Inferior parietal cortex (tissue), 1 donor: ENCODE data around the gene NCOA7.
"Not testable (repeated sequence)": the region's sequence is repeated elsewhere in the genome, so short reads cannot be mapped to it uniquely, and the experiment has no call there.

Experiments used
- DNase-seq: peaks from one replicate; pipeline ENCODE4 v3.0.0-alpha.2; 2016; ENCODE audit errors: extremely low spot score

NCOA7 gene

DNA sequence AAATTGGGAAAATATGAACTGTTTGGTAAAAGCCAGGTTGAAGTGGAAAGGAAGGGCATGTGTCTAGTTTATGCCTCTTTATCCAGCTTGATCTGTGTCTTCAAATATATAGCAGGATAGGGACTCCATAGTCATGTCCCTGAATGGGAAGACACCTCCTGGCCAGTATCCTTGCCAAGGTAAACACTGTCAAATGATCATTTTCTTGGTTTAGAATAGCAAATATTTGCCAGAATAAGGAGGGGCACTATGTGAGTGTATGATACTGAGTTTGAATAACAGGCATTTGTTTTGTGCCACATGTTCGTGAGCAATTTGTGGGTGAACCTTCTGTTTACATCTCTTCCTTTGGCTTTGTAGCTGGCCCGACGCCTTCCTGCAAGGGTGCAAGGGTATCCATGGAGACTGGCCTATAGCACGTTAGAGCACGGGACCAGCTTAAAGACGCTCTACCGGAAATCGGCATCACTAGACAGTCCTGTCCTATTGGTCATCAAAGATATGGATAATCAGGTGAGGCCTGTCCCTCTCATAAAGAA lies 131.6 kb downstream of the NCOA7 start:
- no peak for DNase-seq

DNA sequence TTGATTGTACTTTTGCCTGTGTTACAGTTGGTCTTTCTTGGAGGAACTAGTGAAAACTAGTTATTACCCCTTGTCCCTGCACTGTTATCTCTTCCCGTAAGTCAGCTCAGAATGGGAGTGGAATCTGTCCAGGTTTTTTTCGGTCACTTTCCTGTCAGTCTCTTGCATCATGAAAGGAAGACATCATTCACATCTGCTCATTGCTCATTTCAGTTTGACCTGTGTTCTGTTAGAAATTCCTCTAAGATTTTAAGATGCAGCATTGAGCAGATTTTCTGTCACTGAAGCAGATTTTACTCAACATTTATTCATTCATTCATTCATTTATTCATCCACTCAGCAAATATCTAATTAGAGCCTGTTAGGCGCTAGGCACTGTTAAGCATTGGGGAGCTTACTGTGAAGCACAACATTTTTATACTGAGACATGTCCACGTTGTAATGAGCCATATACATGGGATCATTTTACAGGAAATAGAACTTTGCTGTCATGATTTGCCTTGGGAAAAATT lies 132.7 kb downstream of the NCOA7 start:
- DNase-seq, result no peak

DNA sequence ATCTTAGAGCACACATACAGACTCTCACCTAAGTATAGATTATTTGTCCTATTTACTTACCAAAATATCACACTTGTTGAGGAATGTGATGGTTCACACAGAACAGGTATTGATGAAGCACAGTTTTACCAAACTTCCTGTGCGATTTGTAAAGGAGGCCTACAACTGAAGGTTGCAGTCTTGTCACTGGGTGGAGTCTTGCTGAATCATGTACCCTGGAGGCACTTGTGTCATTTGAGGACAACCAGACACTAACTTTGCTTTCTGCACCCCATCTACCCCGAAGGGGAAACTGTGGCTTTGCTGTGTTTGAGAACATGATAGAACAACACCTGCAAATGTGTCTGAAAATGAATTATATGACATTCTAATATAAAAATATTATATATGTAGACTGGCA lies 133.4 kb downstream of the NCOA7 start:
- no peak for DNase-seq

DNA sequence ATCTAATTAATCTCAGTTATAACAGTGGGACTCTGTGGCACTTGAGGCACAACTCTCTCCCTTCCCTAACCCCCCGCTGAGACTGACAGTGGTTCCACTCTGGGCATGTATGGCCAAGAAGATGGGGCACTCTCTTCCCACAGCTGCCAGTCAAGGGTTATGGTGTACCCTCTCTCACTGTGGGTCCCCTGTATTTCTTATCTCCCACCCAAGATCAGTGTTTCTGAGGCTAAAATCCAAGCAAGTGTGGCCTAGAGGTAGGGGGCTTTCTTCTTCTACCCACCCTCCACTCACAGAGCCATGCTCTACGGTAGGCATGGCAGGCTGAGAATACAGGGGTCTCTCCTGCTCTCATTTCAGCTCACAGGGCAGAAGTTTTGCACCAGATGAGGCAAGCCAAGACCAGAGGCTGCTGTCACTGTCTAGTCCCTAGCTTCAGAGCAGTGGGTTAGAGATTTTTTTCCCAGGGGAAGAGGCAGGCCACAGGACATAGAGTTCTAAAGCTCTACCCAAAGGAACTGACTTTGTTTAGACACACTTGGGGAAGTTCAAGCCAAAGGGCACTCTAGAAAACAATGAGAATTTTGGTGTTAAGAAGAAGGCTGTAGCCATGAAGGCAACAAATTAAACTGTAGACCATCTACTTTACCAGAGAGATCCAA lies 134.1 kb downstream of the NCOA7 start:
- no peak for DNase-seq

DNA sequence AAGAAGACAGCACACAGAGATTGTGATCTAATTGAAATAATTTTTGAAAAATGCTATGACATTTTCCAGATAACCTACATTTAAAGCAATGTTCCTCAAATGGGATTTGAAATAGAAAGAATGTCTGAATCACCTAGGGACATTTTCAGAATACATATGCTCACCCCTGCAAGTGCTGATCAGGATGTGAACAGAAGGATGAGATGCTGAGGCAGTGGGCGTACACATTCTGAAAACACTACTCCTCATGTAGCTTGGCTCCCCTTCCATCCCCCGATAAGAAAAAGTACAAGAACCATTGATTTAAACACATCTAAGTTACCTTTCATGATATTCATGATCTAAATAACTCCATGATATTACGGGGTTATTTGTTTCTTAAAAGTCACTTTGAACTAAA lies 136.0 kb downstream of the NCOA7 start:
- DNase-seq, result no peak

DNA sequence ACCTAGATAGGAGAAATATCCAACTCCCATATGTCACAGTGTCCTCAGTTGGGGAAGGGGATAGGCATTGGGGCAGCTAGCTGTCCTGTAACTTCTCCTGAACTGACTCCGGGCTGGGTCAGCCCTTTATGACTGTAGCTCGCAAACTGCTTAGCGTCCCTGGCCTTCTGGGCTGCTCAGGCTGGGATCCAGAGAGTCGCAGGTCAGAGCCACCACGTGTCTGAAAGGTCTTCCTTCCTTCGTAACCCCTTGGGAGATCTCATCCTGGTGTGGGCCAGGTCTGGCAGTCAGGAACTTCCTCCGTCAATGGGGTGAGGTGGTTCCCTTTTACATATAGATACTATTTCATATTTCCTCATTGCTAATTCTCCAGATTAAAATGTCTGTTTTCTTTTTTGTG lies 137.0 kb downstream of the NCOA7 start:
- DNase-seq, result no peak

DNA sequence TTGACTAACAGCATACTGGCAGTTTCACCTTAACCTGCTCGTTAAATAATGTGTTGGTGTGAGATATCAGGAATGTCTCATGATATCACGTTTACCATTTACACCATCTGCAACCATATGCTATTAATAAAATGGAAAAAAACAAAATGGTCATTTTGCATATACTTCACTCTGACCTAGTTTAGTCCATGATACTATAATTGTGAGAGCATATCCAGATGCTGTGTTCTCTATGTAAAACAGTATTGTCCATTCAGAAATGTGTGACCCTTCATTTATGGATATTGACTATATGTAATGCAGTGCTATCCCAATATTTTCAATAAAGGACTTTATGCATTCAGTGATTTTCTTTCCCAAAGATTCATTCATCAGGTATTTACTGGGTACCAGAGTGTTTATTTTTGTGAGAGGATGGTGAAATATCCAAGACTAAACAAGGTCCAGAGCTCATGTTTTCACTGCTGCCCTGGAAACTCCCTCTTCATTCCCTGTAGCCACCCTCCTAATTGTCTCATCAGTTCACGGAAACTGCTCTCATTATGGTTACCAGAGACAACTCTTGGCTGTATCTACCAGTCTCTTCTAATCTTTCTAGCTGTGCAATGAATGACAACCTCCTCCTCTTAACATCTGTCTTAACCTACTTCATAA lies 140.1 kb downstream of the NCOA7 start:
- DNase-seq, result no peak

DNA sequence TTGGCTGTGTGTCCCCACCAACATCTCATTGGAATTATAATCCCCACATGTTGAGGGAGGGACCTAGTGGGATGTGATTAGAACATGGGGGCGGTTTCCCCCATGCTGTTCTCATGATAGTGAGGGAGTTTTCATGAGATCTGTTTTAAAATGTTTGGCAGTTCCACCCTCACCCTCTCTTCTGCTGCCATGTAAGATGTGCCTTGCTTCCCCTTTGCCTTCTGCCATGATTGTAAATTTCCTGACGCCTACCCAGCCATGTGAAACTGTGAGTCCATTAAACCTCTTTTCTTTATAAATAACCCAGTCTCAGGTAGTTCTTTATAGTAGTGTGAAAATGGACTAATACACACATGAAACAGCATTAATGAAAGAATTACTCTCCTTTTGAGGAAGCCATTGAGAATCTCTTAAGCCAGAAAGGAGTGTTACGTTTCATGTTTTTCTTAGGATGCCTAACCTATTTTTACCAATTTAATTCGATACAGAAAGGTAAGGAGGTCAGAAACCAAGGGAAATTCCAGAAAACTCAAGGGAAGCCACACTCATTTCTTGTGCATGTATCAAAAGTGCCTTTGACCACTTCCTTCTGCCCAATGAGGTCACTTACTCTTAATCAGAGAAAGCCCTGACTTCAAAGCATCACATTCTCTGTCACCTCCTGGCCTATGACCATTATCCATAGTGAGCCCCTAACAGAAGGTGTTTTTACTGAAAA lies 141.1 kb downstream of the NCOA7 start:
- DNase-seq, result no peak

DNA sequence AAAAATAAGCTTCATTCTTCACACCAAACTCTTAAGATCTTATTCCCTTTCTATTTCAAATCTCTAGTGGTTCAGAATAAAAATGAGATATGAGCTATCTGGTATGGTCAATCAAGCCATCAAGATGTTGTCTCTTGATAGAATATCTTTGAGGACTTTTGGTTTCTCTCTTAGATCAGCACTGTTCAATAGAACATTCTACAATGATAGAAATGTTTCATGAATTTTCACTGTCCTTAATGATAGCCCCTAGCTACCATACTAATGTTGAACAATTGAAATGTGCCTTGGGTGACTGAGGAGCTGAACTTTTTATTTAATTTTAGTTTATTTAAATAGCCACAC lies 141.7 kb downstream of the NCOA7 start:
- no peak for DNase-seq

DNA sequence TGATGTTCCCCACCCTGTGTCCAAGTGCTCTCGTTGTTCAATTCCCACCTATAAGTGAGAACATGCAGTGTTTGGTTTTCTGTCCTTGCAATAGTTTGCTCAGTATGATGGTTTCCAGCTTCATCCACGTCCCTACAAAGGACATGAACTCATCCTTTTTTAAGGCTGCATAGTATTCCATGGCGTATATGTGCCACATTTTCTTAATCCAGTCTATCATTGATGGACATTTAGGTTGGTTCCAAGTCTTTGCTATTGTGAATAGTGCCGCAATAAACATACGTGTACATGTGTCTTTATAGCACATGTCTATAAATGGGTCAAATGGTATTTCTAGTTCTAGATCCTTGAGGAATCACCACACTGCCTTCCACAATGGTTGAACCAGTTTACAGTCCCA lies 144.8 kb downstream of the NCOA7 start:
- DNase-seq, result not testable (repeated sequence)

DNA sequence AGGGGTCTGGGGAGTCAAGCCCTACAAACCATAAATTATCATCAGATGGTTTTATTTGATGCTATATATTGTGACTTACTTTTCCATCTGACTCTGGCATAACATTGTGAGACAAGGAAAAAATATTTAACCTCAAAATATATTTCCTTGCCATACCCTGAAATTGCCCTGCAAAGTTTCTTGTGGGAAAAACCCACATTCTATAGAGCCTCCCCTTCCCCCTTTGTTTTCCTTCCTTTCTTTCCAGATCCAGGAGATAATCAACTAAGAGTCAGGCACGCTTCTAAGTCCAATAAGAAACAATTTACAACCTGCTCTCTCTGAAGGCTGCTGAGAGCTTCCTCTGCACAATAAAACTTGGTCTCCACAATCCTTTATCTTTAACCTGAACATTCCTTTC lies 148.3 kb downstream of the NCOA7 start:
- no peak for DNase-seq

DNA sequence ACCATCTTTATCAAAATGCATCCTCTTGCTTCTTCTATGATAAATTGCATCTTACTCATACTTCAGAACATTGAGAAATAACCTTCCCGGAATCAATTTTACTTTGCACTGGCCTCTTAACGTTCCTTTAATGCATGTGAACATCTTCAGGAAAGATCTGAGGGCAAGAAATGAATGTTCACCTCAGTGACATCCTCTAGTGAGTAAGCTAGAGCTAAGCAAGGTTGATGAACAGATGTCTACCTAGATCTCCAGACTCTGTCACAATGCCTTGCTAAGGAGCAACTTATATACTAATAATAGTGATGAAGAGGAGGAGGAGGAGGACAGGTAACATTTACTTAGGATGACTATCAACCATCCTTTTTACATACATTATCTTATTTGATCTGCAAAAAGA lies 149.0 kb downstream of the NCOA7 start:
- no peak for DNase-seq

DNA sequence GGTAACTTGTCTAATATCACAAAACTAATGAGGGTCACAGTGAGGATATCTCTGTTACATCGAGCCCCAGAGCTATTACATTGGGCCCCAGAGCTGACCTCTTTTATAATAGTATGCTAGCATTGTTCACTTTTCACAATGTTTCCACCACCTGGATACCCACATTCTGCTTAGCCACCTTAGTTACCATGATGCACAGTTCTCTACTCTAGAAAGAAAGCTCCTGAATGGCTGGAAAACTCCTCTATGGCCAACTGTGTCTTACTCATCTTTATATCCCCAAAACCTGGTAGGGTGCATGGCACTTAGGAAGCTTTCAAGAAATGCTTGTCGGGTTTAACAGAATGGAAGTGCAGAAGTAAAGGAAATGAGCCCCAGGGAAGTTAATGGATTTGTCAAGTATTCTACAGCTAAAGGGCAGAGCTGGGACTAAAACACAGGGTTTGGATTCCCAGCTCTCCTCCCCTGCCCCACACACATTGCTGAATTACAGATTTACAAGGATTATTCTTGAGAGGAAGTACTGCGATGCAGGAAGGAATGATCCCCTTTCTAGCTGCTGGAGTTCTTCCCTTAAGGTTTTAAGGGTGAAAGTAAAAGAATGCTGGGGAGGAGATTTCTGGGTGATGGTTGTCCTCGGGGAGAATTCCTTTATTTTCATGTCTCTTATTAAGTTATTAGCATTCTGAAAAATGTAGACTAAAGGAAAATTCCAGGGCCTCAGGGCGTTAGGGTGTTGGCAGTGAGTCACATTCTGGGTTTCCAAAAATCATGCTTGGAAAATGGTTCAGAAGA lies 149.7 kb downstream of the NCOA7 start:
- DNase-seq, result no peak

DNA sequence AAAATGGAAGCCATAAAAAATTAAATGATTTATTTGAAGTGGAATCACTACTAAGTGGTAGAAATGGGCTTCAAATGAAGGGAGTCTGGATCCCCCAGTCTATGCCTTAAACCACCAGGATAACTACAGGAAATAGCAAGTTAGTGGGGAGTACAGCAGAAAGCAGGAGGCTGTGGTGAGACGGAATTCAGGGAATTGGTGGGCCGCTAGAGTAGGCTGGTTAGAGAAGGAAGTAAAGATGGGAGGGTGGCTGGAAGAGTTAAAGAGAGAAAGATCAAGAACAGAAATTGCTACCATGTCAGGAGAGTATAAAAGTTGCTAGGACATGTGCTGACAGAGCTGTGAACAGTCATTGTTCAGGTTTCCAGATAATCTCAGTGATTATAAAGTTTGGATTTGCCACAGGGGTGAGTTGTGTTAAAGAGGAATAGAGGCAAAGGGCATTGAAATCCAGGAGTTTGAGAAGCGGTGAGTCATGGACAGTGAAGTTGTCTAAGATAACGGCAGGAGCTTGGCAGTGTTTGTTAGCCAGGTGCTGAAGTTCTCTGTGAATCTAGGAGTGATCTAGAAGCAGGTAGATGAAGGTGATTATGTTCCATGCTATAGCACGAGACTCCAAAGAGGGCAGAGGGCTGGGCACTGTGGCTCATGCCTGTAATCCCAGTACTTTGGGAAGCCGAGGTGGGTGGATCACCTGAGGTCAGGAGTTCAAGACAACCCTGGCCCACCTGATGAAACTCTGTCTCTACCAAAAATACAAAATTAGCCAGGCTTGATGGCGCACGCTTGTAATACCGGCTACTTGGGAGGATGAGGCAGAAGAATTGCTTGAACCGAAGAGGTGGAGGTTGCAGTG lies 152.1 kb downstream of the NCOA7 start:
- no peak for DNase-seq

DNA sequence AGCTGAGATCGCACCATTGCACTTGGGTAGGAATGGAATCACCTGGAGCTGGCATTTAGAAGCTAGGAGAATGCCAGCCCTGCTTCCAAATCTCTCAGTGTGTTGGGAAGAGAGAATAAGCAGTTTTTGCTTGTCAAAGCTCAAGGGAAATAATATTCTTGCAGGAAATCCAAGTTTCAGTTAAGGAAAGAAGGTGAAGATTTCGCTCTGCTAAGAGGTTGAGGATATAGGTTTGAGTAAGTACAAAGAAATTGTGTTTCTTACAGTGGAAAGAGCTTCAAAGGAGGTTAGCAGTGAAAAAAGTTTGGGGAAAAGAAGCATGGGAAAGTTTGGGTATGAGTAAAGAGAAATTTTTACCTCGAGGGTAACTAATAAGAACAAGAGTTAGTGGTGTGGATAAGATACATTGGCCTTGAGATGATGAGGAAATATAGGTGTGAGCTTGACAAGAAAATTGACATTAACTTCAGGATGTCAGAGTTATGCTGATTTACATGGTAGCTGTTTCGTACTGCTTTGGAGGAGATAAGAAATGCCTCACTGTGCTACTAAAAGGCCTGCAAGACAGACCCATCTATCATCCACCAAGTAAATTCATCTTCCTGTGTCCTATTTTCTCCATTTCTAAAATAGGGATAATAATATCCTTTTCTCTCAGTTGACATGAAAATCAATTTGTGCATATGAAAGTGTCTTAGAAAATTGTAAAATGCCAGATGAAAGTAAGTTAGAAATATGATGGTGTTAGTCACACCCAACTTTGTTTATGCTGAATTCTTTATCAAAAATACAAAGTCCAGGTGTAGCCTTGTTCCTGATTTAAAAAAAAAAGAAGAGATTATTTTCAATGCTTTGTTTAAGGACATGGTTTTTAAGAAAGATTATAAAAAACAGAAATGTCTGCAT lies 153.0 kb downstream of the NCOA7 start:
- DNase-seq, result no peak

DNA sequence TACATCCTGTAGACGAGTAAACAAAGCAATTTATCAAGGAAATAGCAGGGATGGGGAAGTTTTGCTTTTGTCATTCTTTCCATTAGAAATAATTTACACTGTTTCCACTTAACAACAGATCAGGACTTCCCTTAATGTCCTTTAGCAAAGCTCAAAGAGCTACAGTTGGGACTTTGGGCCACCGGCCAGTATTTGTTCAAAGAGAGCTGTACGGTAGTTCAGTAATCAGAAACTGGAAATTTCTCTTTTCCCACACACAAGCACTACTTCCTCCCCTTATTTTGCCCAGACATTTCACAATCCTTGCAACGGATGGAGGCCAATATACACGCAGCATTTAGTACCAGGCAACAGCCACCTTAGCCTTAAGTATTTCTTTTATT lies 153.7 kb downstream of the NCOA7 start:
- DNase-seq, result peak; percentile 63

DNA sequence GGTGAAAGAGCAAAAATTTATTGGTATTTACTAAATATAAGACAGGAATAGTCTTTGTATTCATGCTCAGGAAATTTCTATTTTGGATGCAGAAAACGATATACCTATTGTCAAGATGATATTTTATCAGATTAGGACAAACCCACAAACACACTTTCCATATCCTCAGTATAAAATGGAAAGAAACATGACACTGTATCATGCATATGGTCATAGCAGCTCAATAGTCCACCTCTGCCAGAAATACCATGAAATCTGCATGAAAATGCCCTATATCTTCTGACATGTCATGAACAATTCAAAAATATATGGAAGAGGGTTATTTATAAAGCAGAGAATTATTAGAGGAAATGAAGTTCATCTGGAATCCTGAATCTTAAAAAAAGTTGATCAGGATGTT lies 154.1 kb downstream of the NCOA7 start:
- no peak for DNase-seq

DNA sequence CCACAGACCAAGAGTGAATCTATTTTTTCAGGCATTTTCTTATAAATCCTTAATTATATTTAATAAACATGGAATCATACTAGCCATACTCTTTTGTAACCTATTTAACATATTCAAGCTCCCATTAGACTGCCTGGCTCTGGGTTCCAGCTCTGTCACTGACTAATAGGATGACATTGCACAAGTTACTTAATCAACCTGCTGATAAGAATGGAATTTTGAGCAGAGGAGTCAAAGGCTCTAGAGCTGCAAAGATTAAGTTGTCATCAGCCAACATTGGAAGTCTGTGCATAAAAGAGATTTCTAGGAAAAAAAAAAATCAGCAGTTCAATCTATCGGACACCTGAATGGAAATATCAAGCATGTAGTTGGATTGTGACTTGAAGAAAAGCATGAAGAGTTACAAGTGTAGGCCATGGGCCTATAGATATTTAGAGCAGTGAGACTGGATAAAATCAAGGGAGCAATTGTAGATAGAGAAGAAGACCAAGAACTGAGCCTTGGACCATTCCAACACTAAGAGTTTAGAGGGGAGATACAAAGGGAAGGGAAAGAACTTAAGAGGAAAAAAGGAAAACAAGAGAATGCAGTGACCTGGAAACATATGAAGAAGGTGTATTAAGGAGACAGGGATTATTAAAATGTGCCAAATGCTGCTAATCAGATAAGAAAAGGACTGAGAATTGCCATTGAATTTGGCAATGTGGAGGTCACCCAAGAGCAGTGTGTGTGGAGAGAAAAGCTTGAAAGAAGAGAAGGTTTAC lies 154.8 kb downstream of the NCOA7 start:
- DNase-seq, result no peak

DNA sequence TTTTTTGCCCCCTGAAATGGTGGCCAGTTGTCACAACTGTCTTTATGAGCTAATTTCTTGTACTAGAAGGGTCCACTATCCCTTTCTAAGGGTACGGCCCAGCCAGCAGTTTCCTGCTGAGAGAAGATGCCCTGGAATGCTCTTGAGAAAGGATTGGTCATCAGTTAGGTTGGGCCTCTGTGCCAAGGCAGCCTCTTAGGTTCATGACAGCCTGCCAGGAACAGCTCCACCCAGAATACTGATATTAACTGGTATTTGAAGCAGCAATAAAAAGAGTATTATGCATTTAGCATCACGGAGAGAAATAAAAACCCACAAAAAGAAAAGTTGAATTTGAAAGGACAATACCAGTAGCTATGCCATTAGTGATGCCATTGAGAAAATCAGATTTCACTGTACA lies 156.9 kb downstream of the NCOA7 start:
- DNase-seq, result no peak
